Measurements from ENCODE around the gene KRTAP9-4. TPM values are rescaled to one million over a fixed set of nuclear protein-coding genes. Genes with fewer than 3 reads are reported as not detected.

KRTAP9-4 gene
- total and polyA plus RNA-seq, 2 of the 8 experiments (the other 6 are each of a cell fraction or from before 2014, with no cell fraction given) = not detected

GRCh38 chr17:41284546-41284945, 35.1 kb downstream of the KRTAP9-4 start:
- H3K9ac ChIP-seq (replicated peaks in 1 of 4; ENCODE audit: extremely low read depth in 1 of 4, low read depth in 3 of 4, low read length in 3 of 4) = no peak overlapping the region
- no peak overlapping the region for H4K5ac ChIP-seq (ENCODE audit: insufficient read length, low read depth, low read length)
- H3K4me3 ChIP-seq (ENCODE audit: extremely low read depth in 1 of 4, insufficient read depth in 2 of 4, low read depth in 3 of 4, low read length in 4 of 4) = no peak overlapping the region
- no peak overlapping the region for H4K91ac ChIP-seq (replicated peaks; ENCODE audit: insufficient read length, low read length)
- no peak for FAIRE-seq
- no peaks in the 10 kb centered on the region for H3K4me1 ChIP-seq (replicated peaks in 1 of 4; ENCODE audit: control insufficient read depth in 3 of 4, insufficient read depth in 4 of 4, low read length in 3 of 4)
- no peak overlapping the region for H3K4me2 ChIP-seq (ENCODE audit: insufficient read depth in 1 of 2, low read depth in 2 of 2, low read length in 2 of 2)
- H3K18ac ChIP-seq (ENCODE audit: extremely low read depth, low read length) = no peak overlapping the region
- H3K79me2 ChIP-seq (ENCODE audit: control insufficient read depth in 1 of 2, insufficient read depth in 2 of 2, low read length in 2 of 2) = no peaks in the 10 kb centered on the region
- no peaks in the 10 kb centered on the region for H3K27me3 ChIP-seq (replicated peaks in 1 of 4; ENCODE audit: control insufficient read depth in 3 of 4, extremely low read depth in 1 of 4, insufficient read depth in 3 of 4, low read length in 3 of 4)
- H3K27ac ChIP-seq (ENCODE audit: low read depth, low read length) = no peak overlapping the region
- no peak overlapping the region for H2AK5ac ChIP-seq (ENCODE audit: low read depth, low read length)
- no peak overlapping the region for H3K4ac ChIP-seq (replicated peaks; ENCODE audit: insufficient read length, low read depth, low read length)
- no peak overlapping the region for H2BK120ac ChIP-seq (replicated peaks; ENCODE audit: low read depth, low read length)
- no peak overlapping the region for H3K56ac ChIP-seq (replicated peaks; ENCODE audit: insufficient read length, low read depth, low read length)
- H3K9me3 ChIP-seq (ENCODE audit: insufficient read depth in 2 of 2, low read depth in 1 of 2, low read length in 1 of 2) = no peaks in the 10 kb centered on the region
- H2AFZ ChIP-seq (ENCODE audit: low read length) = no peak overlapping the region
- no peak overlapping the region for H4K8ac ChIP-seq (ENCODE audit: extremely low read depth, insufficient read depth, low read length)
- no peak for DNase-seq (ENCODE audit: low read depth in 1 of 2, low spot score in 2 of 2)
- H2BK20ac ChIP-seq (ENCODE audit: low read length) = no peak overlapping the region
- no peaks in the 10 kb centered on the region for H4K20me1 ChIP-seq (replicated peaks in 1 of 2; ENCODE audit: control insufficient read depth in 1 of 2, insufficient read depth in 2 of 2, low read length in 2 of 2)
- H3K14ac ChIP-seq (ENCODE audit: insufficient read length) = no peak overlapping the region
- H3K36me3 ChIP-seq (ENCODE audit: control insufficient read depth in 2 of 4, insufficient read depth in 4 of 4, low read length in 3 of 4) = no peaks in the 10 kb centered on the region
- H2BK15ac ChIP-seq (ENCODE audit: low read length) = no peak overlapping the region
- H3K79me1 ChIP-seq (ENCODE audit: low read depth, low read length) = no peaks in the 10 kb centered on the region
- WGBS, 2 experiments (ENCODE audit: extremely low coverage in 1 of 2, insufficient coverage in 1 of 2, insufficient read length in 1 of 2, insufficient replicate concordance in 2 of 2, low coverage in 1 of 2, low lambda C conversion rate in 2 of 2, missing lambda C conversion rate in 1 of 2) = 85% methylated on average over 2 of the region's 2 CpGs; no CpG with 5 or more reads in 1 of the 2 experiments
- no peak overlapping the region for H3K23ac ChIP-seq (ENCODE audit: insufficient read length)
- H2BK12ac ChIP-seq (ENCODE audit: low read depth, low read length) = no peak overlapping the region
- no peaks in the 10 kb centered on the region for H3K23me2 ChIP-seq (ENCODE audit: low read depth, low read length)
- no peak overlapping the region for H2BK5ac ChIP-seq (ENCODE audit: low read depth, low read length)
- ChIA-PET POLR2A (ENCODE audit: partially characterized antibody) (no interaction called here), CTCF (ENCODE audit: partially characterized antibody) (no interaction called here)
- TF ChIP-seq TEAD4 (IDR thresholded peaks at IDR 0.05; ENCODE audit: low read depth, low read length) (no peak), TCF12 (IDR thresholded peaks at IDR 0.05; ENCODE audit: low read depth, low read length) (no peak), ATF2 (IDR thresholded peaks at IDR 0.05; ENCODE audit: low read length) (no peak), RBBP5 (IDR thresholded peaks at IDR 0.05; ENCODE audit: borderline replicate concordance, low read depth, low read length) (no peak), CBX5 (IDR thresholded peaks at IDR 0.05; ENCODE audit: low read depth, low read length) (no peak), KDM1A (IDR thresholded peaks at IDR 0.05; ENCODE audit: borderline replicate concordance, low read length) (no peak), TAF1 (IDR thresholded peaks at IDR 0.05; ENCODE audit: low read depth, low read length) (no peak), KDM4A (IDR thresholded peaks at IDR 0.05; ENCODE audit: low read depth, low read length, severe bottlenecking) (no peak), SIN3A (conservative IDR thresholded peaks at IDR 0.05 in 1 of 2, IDR thresholded peaks at IDR 0.05 in 1 of 2; ENCODE audit: low read depth in 1 of 2, low read length in 2 of 2) (no peak), JUND (IDR thresholded peaks at IDR 0.05; ENCODE audit: low read length) (no peak), SP2 (IDR thresholded peaks at IDR 0.05; ENCODE audit: low read length) (no peak), EGR1 (IDR thresholded peaks at IDR 0.05; ENCODE audit: borderline replicate concordance, low read depth, low read length) (no peak), SP4 (IDR thresholded peaks at IDR 0.05; ENCODE audit: low read length) (no peak), NANOG (IDR thresholded peaks at IDR 0.05; ENCODE audit: insufficient read depth, low read depth, low read length, poor library complexity, severe bottlenecking) (no peak)
